ENCODE results near the gene HCN2.
A peak's percentile ranks its signal among the peaks of the same experiment; 100 is the strongest.

- TF ChIP-seq, protein P1, sequence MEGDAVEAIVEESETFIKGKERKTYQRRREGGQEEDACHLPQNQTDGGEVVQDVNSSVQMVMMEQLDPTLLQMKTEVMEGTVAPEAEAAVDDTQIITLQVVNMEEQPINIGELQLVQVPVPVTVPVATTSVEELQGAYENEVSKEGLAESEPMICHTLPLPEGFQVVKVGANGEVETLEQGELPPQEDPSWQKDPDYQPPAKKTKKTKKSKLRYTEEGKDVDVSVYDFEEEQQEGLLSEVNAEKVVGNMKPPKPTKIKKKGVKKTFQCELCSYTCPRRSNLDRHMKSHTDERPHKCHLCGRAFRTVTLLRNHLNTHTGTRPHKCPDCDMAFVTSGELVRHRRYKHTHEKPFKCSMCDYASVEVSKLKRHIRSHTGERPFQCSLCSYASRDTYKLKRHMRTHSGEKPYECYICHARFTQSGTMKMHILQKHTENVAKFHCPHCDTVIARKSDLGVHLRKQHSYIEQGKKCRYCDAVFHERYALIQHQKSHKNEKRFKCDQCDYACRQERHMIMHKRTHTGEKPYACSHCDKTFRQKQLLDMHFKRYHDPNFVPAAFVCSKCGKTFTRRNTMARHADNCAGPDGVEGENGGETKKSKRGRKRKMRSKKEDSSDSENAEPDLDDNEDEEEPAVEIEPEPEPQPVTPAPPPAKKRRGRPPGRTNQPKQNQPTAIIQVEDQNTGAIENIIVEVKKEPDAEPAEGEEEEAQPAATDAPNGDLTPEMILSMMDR (IDR thresholded peaks at IDR 0.05), result no peak
- peak in 2 of 4 donors; percentile 1 to 46 for TF ChIP-seq POLR2A (IDR thresholded peaks at IDR 0.05)
Observed at GRCh38 chr19:658916-659839, 69.5 kb downstream of the HCN2 start.
